ENCODE measurements around the gene TRAF3.
"Not testable (repeated sequence)": the region's sequence is repeated elsewhere in the genome, so short reads cannot be mapped to it uniquely, and the experiment has no call there.

The TRAF3 gene

DNA sequence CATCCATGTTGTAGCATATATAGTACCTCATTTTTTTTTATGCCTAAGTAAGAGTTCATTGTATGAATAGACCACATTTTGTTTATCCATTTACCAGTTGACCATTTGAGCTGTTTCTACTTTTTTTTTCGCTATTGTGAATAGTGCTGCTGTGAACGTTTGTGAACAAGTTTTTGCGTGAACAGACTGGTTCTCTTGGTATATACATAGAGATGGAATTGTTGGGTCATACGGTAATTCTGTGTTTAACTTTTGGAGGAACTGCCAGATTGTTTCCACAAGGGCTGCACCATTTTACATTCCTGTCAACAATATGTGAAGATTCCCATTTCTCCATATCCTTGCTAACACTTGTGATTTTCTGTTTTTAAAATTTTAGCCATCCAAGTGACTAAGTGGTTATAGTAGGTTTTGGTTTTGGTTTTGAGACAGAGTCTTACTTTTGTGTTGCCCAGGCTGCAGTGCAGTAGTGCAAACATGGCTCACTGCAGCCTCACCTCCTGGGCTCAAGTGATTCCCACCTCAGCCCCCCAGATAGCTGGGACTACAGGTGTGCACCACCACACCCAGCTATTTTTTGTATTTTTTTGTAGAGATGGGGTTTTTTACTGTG, 76.9 kb downstream of the TRAF3 start:
- Histone ChIP-seq H3K79me2 (ENCODE audit: control insufficient read depth, insufficient read depth, low read length, unreplicated experiment) (peaks cover 11% of the 10 kb centered on the region), H3K27me3 (ENCODE audit: insufficient read depth, low read length) (no peaks in the 10 kb centered on the region), H3K27ac (ENCODE audit: low read depth, low read length) (no peak overlapping the region), H3K36me3 (ENCODE audit: insufficient read depth, low read length) (peaks cover 19% of the 10 kb centered on the region), H3K4me3 (ENCODE audit: low read depth, low read length) (no peak overlapping the region), H2AFZ (ENCODE audit: low read length, unreplicated experiment) (no peak overlapping the region), H3K4me1 (ENCODE audit: control insufficient read depth, insufficient read depth, low read length, unreplicated experiment) (peaks cover 7% of the 10 kb centered on the region)

DNA sequence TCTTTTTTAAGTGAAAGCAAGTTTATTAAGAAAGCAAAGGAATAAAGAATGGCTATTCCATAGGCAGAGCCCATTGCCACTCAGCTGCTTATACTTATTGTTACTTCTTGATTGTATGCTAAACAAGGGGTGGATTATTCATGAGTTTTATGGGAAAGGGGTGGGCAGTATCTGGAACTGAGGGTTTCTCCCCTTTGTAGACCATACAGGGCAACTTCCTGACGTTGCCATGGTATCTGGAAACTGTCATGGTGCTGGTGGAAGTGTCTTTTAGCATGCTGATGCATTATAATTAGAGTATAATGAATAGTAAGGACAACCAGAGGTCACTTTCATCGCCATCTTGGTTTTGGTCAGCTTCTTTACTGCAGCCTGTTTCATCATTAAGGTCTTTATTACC, 78.9 kb downstream of the TRAF3 start:
- Histone ChIP-seq H3K27me3 (ENCODE audit: insufficient read depth, low read length) (no peaks in the 10 kb centered on the region), H3K36me3 (ENCODE audit: insufficient read depth, low read length) (peaks cover 19% of the 10 kb centered on the region), H3K79me2 (ENCODE audit: control insufficient read depth, insufficient read depth, low read length, unreplicated experiment) (peaks cover 11% of the 10 kb centered on the region), H3K27ac (ENCODE audit: low read depth, low read length) (no peak overlapping the region), H3K4me3 (ENCODE audit: low read depth, low read length) (no peak overlapping the region), H2AFZ (ENCODE audit: low read length, unreplicated experiment) (no peak overlapping the region), H3K4me1 (ENCODE audit: control insufficient read depth, insufficient read depth, low read length, unreplicated experiment) (no peaks in the 10 kb centered on the region)

DNA sequence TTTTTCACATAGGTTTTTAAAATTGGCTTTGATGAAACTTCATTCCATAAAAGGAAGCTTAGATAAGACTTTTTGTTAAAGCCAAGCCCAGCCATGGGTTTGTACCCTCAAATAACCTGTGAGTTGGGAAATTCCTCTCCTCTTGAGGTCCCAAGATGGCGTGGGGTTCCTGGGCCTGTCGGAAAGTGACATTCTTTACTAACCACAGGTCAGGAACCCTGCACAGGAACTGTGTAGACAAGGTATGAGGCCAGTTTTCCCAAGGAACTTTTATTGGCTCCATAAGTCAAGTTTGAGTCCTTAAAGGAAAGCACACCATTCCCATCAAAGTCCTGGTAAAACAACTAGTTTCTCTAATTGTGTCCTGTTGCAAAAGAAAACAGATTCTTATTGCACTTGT, 80.2 kb downstream of the TRAF3 start:
- no peaks in the 10 kb centered on the region for H3K27me3 ChIP-seq (ENCODE audit: insufficient read depth, low read length)
- H3K4me1 ChIP-seq (ENCODE audit: control insufficient read depth, insufficient read depth, low read length, unreplicated experiment) = no peaks in the 10 kb centered on the region
- no peak overlapping the region for H3K27ac ChIP-seq (ENCODE audit: low read depth, low read length)
- H3K4me3 ChIP-seq (ENCODE audit: low read depth, low read length) = no peak overlapping the region
- H2AFZ ChIP-seq (ENCODE audit: low read length, unreplicated experiment) = no peak overlapping the region
- H3K36me3 ChIP-seq (ENCODE audit: insufficient read depth, low read length) = peaks cover 25% of the 10 kb centered on the region
- peaks cover 11% of the 10 kb centered on the region for H3K79me2 ChIP-seq (ENCODE audit: control insufficient read depth, insufficient read depth, low read length, unreplicated experiment)

DNA sequence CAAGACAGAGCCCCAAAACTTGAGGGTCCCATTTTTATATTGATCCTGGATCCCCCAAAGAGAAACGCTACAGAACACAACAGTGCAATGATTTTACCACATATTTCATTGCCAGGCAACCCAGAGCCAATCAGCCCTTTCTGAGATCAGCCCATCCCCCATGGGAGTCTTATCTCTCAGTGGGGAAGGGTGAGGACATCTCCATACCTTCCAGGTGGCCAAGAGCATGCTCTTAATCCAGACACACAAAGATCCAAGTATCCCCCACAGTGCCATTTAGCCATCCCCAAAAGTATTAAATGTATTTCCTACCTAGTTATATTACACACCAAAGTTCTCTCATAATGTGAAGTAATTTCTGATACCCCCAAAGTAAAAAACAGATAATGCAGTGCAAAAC, 82.7 kb downstream of the TRAF3 start:
- peaks cover 6% of the 10 kb centered on the region for H3K79me2 ChIP-seq (ENCODE audit: control insufficient read depth, insufficient read depth, low read length, unreplicated experiment)
- no peak overlapping the region for H3K4me3 ChIP-seq (ENCODE audit: low read depth, low read length)
- H3K4me1 ChIP-seq (ENCODE audit: control insufficient read depth, insufficient read depth, low read length, unreplicated experiment) = no peaks in the 10 kb centered on the region
- H3K27me3 ChIP-seq (ENCODE audit: insufficient read depth, low read length) = no peaks in the 10 kb centered on the region
- no peak overlapping the region for H2AFZ ChIP-seq (ENCODE audit: low read length, unreplicated experiment)
- H3K27ac ChIP-seq (ENCODE audit: low read depth, low read length) = no peak overlapping the region
- H3K36me3 ChIP-seq (ENCODE audit: insufficient read depth, low read length) = peaks cover 29% of the 10 kb centered on the region

DNA sequence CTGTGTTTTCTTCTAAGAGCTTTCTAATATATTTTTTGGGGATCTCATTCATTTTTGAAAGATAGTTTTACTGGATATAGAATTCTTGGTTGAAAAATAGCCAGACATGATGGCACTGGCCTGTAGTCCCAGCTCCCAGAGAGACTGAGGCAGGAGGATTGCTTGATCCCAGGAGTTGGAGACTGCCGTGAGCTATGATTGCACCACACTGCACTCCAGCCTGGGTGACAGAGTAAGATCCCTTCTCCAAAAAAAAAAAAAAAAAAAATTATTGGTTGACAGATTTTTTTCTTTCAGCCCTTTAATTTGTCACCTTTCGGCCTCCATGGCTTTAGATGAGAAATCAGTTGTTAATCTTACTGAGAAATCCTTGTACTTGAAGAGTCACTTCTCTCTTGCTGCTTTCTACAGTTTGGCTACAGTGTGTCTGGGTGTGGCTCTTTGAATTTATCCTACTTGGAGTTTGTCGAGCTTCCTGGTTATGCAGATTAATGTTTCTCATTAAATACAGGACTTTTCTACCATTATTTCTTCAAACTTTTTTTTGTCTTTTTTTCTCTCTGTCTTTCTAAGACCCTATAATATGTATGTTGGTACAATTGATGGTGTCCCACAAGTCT, 85.0 kb downstream of the TRAF3 start:
- H2AFZ ChIP-seq (ENCODE audit: low read length, unreplicated experiment) = no peak overlapping the region
- no peaks in the 10 kb centered on the region for H3K4me1 ChIP-seq (ENCODE audit: control insufficient read depth, insufficient read depth, low read length, unreplicated experiment)
- H3K27me3 ChIP-seq (ENCODE audit: insufficient read depth, low read length) = no peaks in the 10 kb centered on the region
- H3K4me3 ChIP-seq (ENCODE audit: low read depth, low read length) = no peak overlapping the region
- H3K79me2 ChIP-seq (ENCODE audit: control insufficient read depth, insufficient read depth, low read length, unreplicated experiment) = peaks cover 3% of the 10 kb centered on the region
- no peak overlapping the region for H3K27ac ChIP-seq (ENCODE audit: low read depth, low read length)
- H3K36me3 ChIP-seq (ENCODE audit: insufficient read depth, low read length) = peaks cover 25% of the 10 kb centered on the region

DNA sequence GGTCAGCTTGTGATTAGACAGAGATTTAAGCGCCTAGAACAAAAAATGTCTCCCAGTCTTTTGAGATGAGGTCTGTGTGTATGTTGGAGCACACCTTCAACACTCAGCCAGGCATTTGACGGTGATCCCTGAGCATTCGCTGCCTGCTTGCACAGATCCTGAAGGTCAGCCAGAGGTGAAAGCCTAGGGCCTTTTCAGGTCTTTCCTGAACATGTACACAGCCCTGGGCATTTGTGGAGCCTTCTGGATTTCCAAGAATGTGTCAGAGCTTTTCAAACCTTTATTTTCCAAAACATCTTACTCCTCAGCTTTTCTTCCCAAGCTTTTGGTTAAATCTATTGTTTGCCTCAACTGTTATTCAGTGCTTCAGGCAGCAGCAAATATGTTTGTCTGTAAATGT, 86.1 kb downstream of the TRAF3 start:
- Histone ChIP-seq H3K4me3 (ENCODE audit: low read depth, low read length) (no peak overlapping the region), H3K27me3 (ENCODE audit: insufficient read depth, low read length) (no peaks in the 10 kb centered on the region), H3K27ac (ENCODE audit: low read depth, low read length) (no peak overlapping the region), H3K4me1 (ENCODE audit: control insufficient read depth, insufficient read depth, low read length, unreplicated experiment) (no peaks in the 10 kb centered on the region), H2AFZ (ENCODE audit: low read length, unreplicated experiment) (no peak overlapping the region), H3K79me2 (ENCODE audit: control insufficient read depth, insufficient read depth, low read length, unreplicated experiment) (peaks cover 3% of the 10 kb centered on the region), H3K36me3 (ENCODE audit: insufficient read depth, low read length) (peaks cover 21% of the 10 kb centered on the region)

DNA sequence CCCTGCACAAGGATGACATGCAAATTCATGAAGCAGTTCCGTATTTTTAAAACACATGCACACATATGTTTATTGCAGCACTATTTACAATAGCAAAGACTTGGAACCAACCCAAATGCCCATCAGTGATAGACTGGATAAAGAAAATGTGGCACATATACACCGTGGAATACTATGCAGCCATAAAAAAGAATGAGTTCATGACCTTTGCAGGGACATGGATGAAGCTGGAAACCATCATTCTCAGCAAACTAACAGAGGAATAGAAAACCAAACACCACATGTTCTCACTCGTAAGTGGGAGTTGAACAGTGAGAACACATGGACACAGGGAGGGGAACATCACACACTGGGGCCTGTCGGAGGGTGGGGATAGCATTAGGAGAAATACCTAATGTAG, 88.7 kb downstream of the TRAF3 start:
- not testable (repeated sequence) for H2AFZ ChIP-seq (ENCODE audit: low read length, unreplicated experiment); H3K4me1 ChIP-seq (ENCODE audit: control insufficient read depth, insufficient read depth, low read length, unreplicated experiment); H3K27ac ChIP-seq (ENCODE audit: low read depth, low read length); H3K27me3 ChIP-seq (ENCODE audit: insufficient read depth, low read length); H3K4me3 ChIP-seq (ENCODE audit: low read depth, low read length); H3K79me2 ChIP-seq (ENCODE audit: control insufficient read depth, insufficient read depth, low read length, unreplicated experiment)
- peaks cover 21% of the 10 kb centered on the region for H3K36me3 ChIP-seq (ENCODE audit: insufficient read depth, low read length)

DNA sequence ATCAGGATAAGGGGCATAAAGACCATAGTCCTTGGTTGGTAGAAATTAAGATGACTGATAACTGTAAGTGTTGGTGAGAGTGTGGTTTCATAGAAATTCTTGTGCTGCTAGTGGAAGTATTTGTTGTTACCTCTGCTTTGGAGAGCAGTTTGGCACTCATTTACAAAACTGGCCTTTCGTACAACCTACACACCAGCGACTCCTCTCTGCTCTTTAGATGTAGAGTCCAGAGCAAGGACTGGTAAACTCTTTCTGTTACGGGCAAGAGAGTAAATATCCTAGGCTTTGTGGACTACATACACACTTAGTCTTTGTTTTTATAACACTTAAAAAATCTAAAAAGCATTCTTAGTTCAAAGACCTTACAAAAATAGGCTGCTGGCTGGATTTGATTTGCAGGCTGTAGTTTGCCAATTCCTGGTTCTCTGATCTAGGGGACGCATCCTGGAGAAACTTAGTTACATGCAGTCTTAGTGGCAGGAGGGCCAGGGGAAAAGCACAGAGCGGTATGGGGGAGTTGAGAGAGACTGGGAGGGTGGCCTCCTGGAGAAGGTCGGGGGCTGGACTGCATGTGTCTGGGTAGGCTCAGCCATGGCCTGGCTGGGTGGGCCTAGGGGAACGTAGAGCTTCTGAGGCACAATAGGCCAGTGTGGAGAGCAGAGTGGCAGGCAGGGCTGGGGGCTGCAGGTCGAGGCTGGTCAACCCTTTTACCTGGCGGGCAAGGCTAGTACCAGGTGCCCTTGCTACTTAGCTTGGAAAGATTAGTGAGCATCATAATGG, 89.9 kb downstream of the TRAF3 start:
- H3K79me2 ChIP-seq (ENCODE audit: control insufficient read depth, insufficient read depth, low read length, unreplicated experiment) = peaks cover 3% of the 10 kb centered on the region
- H3K4me3 ChIP-seq (ENCODE audit: low read depth, low read length) = no peak overlapping the region
- no peaks in the 10 kb centered on the region for H3K4me1 ChIP-seq (ENCODE audit: control insufficient read depth, insufficient read depth, low read length, unreplicated experiment)
- H3K27ac ChIP-seq (ENCODE audit: low read depth, low read length) = no peak overlapping the region
- peaks cover 20% of the 10 kb centered on the region for H3K36me3 ChIP-seq (ENCODE audit: insufficient read depth, low read length)
- no peak overlapping the region for H2AFZ ChIP-seq (ENCODE audit: low read length, unreplicated experiment)
- H3K27me3 ChIP-seq (ENCODE audit: insufficient read depth, low read length) = no peaks in the 10 kb centered on the region

DNA sequence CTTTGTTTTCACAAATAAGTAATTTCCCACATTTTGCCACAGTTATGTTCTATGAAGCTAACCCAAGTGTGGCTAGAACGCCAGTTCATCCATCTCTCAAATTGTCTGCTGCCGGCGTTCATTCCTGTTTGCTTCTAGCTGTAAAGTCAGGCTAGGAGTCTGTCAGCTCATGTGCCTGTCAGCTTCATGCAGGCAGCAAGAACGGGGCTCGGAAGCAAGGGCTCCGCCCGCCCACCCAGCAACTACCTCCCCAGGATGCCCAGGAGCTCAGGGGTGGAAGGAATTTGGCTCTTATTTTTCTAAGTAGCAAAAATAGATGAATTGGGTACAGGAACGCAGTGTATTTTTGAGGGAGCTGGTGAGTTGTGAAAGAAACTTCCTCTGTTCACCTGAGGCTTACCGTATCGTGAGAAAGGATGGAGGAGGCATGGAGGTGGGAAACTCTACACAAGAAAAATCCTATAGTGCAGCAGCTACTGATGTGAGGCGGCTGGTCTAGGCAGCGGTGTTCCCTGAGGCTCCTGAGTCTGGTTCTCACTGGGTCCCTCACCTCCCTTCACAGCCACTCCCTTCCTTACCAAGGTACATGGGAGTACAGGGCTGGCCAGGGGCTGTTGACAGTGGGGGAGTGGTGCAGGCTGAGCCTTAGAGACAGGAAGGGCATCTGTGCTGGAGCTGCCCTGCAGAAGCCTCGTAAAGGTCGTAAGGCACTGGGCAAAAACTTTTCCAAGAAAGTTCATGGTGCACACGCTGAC, 90.8 kb downstream of the TRAF3 start:
- Histone ChIP-seq H3K36me3 (ENCODE audit: insufficient read depth, low read length) (peaks cover 13% of the 10 kb centered on the region), H3K4me3 (ENCODE audit: low read depth, low read length) (no peak overlapping the region), H3K4me1 (ENCODE audit: control insufficient read depth, insufficient read depth, low read length, unreplicated experiment) (no peaks in the 10 kb centered on the region), H3K27ac (ENCODE audit: low read depth, low read length) (no peak overlapping the region), H2AFZ (ENCODE audit: low read length, unreplicated experiment) (no peak overlapping the region), H3K79me2 (ENCODE audit: control insufficient read depth, insufficient read depth, low read length, unreplicated experiment) (peaks cover 3% of the 10 kb centered on the region), H3K27me3 (ENCODE audit: insufficient read depth, low read length) (no peaks in the 10 kb centered on the region)

DNA sequence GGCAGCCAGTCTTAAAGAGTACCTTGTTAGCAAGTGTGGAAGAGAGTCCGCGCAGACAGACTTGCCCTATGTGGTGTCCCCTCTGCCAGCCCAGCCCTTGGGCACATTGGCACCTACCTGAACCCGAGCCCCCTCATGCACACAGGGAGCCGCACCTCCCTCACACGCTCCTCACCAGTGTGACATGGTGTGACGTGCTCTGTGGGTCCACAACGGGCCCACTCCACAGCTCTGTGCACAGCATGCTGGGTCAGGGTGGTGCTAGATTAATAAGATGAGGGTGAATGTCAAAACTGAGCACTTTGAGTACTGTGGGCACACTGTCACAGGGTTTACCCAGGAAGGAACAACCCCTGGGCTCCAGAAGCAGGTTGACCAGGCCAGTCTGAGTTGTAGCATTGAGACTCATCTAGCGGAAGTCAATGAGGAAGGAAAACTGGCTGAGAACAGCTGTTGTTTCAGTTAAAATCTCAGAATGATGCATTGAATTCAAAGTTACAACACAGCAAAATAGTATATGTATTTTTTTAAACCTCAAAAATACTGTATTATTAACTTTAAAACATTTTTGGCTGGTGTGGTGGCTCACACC, 91.8 kb downstream of the TRAF3 start:
- no peaks in the 10 kb centered on the region for H3K27me3 ChIP-seq (ENCODE audit: insufficient read depth, low read length)
- H2AFZ ChIP-seq (ENCODE audit: low read length, unreplicated experiment) = no peak overlapping the region
- peaks cover 7% of the 10 kb centered on the region for H3K36me3 ChIP-seq (ENCODE audit: insufficient read depth, low read length)
- H3K79me2 ChIP-seq (ENCODE audit: control insufficient read depth, insufficient read depth, low read length, unreplicated experiment) = peaks cover 3% of the 10 kb centered on the region
- H3K4me3 ChIP-seq (ENCODE audit: low read depth, low read length) = no peak overlapping the region
- no peaks in the 10 kb centered on the region for H3K4me1 ChIP-seq (ENCODE audit: control insufficient read depth, insufficient read depth, low read length, unreplicated experiment)
- H3K27ac ChIP-seq (ENCODE audit: low read depth, low read length) = no peak overlapping the region

All from ACC112 (cell line).